ENCODE data around the gene NELL2. TPM values are rescaled to one million over a fixed set of nuclear protein-coding genes. Genes with fewer than 3 reads are reported as not detected.

NELL2 gene
- total RNA-seq, 2 donors from 2014 or later, result 0.63 to 6.0 TPM

DNA sequence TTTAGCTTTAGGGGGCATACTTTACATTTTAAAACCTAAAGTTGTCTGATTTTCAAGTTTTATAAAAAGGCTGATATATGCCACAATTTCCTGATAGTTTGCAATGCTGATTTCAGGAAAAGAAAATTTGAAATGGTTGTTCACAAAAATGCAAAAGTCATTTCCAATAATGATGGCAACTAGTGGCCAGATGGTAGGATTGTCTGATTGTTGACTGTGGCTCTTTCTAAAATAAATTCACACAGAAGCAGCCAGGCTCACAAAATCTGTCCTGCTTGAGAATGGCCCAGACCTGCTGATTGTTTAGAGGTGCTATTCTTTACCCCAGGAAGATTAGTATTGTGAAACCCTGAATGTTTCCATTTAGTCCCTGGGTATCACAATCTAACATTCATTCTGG is 220.3 kb downstream of the NELL2 start:
- Histone ChIP-seq H3K27me3 (replicated peaks; ENCODE audit: insufficient read depth) (no peaks in the 10 kb centered on the region), H3K9me3 (no peaks in the 10 kb centered on the region), H3K4me3 (no peak overlapping the region), H3K4me1 (ENCODE audit: control insufficient read depth in 1 of 2, low read depth in 2 of 2) (no peaks in the 10 kb centered on the region), H3K36me3 (no peaks in the 10 kb centered on the region), H3K27ac (no peak overlapping the region)
- DNase-seq (ENCODE audit: low spot score) (no peak), ATAC-seq (ENCODE audit: insufficient number of reproducible peaks, low FRiP score, low read depth) (no peak)
- TF ChIP-seq, protein P1, sequence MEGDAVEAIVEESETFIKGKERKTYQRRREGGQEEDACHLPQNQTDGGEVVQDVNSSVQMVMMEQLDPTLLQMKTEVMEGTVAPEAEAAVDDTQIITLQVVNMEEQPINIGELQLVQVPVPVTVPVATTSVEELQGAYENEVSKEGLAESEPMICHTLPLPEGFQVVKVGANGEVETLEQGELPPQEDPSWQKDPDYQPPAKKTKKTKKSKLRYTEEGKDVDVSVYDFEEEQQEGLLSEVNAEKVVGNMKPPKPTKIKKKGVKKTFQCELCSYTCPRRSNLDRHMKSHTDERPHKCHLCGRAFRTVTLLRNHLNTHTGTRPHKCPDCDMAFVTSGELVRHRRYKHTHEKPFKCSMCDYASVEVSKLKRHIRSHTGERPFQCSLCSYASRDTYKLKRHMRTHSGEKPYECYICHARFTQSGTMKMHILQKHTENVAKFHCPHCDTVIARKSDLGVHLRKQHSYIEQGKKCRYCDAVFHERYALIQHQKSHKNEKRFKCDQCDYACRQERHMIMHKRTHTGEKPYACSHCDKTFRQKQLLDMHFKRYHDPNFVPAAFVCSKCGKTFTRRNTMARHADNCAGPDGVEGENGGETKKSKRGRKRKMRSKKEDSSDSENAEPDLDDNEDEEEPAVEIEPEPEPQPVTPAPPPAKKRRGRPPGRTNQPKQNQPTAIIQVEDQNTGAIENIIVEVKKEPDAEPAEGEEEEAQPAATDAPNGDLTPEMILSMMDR (IDR thresholded peaks at IDR 0.05), result no peak

DNA sequence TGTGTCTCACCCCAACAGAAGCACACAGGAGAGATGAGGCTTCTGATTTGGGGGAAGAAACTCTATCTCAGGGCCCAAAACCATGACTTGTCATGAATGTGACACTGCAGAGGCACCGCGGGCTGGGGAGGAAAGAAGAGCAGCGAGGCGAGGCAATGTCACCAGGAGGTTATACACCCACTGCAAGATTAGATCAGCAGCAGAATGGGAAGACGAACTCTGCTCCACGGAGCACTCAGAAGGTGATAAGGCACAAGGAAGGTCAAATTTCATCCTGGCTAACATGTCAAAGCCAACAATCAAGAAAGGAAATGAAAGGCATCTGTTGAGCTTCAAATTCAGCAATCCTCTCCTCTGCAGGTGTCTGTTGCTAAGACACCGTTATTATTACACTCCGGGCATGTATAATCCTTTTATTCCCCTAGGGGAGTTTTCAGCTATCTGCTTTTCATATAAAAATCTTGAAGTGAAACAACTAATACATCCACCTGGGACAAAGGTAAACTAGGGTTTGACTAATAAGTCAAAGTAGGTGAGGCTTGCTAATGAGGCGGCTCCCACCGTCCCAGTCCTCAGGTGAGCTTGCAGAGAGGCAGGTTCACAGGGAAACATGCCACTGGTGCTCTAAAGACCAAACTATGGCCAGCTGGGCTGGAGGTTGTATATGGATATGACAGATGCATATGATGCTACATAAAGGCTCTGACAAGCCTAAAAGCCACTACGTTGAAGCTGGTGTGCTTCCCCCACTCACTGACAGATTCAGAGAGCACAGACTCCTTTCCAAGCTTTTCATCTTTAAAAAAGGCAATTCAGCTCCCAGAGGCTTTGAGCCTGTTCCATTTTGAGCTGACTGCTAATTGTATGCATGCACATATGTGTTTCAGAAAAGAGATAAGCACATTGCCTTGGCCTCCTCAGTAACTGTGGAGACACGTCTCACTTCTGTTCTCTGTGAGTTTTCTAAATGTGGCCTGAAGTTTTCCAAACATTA is 221.2 kb downstream of the NELL2 start:
- DNase-seq (ENCODE audit: low spot score), result no peak
- no peak for ATAC-seq (ENCODE audit: insufficient number of reproducible peaks, low FRiP score, low read depth)
- Histone ChIP-seq H3K36me3 (no peaks in the 10 kb centered on the region), H3K9me3 (no peaks in the 10 kb centered on the region), H3K4me3 (no peak overlapping the region), H3K4me1 (ENCODE audit: control insufficient read depth in 1 of 2, low read depth in 2 of 2) (no peaks in the 10 kb centered on the region), H3K27me3 (replicated peaks; ENCODE audit: insufficient read depth) (no peaks in the 10 kb centered on the region), H3K27ac (no peak overlapping the region)
- TF ChIP-seq, protein P1 (IDR thresholded peaks at IDR 0.05), result no peak

DNA sequence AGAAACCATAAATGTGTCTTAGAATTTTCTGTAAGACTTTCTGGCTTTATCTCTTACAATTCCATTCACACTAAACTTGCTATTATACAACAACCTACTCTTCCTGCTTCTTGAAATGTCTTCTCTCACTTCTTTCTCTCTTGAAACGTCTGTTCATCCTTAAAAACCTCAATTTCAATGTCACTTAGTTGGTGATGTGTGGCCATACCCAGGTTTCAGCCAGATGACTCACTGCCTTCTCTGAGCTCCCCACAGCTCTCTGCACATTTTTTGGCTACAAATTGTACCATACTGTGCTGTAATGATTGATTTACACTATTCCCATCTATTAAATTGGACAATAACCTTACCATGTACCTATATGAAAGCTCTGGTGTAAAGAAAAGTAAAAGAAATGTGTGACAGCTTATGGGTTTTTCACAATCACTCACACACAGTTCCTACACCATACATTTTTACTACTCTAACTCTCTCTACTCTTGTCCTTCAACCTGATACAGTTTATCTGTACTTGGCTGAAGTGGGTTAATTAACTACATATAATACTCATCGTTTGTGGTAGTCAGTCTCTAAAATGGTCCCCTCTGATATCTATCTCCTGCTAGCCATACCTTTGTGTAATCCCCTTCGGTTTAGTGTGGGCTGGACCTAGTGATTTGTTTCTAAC is 222.1 kb downstream of the NELL2 start:
- TF ChIP-seq, protein P1 (IDR thresholded peaks at IDR 0.05), result no peak
- H3K27me3 ChIP-seq (replicated peaks; ENCODE audit: insufficient read depth), result no peaks in the 10 kb centered on the region
- H3K36me3 ChIP-seq, result no peaks in the 10 kb centered on the region
- DNase-seq (ENCODE audit: low spot score) (no peak), ATAC-seq (ENCODE audit: insufficient number of reproducible peaks, low FRiP score, low read depth) (no peak)
- no peak overlapping the region for H3K27ac ChIP-seq
- H3K4me3 ChIP-seq, result no peak overlapping the region
- no peaks in the 10 kb centered on the region for H3K4me1 ChIP-seq (ENCODE audit: control insufficient read depth in 1 of 2, low read depth in 2 of 2)
- H3K9me3 ChIP-seq, result no peaks in the 10 kb centered on the region

DNA sequence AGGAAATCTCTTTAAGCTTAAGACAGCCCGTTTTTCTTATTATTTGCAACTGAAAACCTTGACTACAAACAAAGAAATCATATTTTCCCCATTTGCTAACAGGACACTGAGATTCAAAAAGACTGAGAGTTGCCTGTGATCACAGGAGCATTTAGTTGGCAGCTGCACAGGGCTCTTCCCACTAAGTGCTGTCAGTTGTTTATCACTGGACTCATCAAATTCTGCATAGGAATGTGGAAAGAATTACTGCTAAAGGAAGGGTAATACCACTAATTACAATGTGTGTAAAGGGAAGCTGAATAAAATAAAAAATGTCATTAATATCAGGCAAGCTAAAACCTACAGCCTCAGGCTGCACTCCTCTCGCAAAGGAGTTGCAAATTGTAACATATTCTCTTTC is 226.4 kb downstream of the NELL2 start:
- Histone ChIP-seq H3K27ac (no peak overlapping the region), H3K27me3 (replicated peaks; ENCODE audit: insufficient read depth) (no peaks in the 10 kb centered on the region), H3K4me1 (ENCODE audit: control insufficient read depth in 1 of 2, low read depth in 2 of 2) (no peaks in the 10 kb centered on the region), H3K9me3 (no peaks in the 10 kb centered on the region), H3K4me3 (no peak overlapping the region), H3K36me3 (no peaks in the 10 kb centered on the region)
- no peak for ATAC-seq (ENCODE audit: insufficient number of reproducible peaks, low FRiP score, low read depth)
- no peak for DNase-seq (ENCODE audit: low spot score)
- TF ChIP-seq, protein P1 (IDR thresholded peaks at IDR 0.05), result no peak
